Measurements from ENCODE around the gene NFIA.

DNA sequence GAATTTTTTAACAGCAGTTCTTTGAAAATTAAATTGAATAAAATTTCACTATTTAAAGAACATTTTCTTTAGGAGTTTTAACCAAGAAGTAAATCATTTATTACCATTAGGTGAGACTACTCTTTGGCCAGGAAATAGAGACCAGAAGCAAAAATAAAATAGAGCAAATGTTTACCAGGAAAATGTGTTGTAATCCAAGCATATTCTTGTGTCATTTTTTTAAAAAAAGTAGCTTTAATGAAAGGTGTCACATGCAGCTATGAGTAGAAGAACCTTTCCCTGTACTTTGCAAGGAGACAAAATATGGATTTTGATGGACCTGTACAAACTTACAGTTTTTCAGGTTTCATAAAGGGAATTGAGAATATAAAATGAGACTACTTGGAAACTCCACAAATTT is 140.8 kb downstream of the NFIA start:
- TF ChIP-seq POLR2A (IDR thresholded peaks at IDR 0.05) (no peak), POLR2AphosphoS5 (IDR thresholded peaks at IDR 0.05) (no peak)
- TF ChIP-seq, protein P1, sequence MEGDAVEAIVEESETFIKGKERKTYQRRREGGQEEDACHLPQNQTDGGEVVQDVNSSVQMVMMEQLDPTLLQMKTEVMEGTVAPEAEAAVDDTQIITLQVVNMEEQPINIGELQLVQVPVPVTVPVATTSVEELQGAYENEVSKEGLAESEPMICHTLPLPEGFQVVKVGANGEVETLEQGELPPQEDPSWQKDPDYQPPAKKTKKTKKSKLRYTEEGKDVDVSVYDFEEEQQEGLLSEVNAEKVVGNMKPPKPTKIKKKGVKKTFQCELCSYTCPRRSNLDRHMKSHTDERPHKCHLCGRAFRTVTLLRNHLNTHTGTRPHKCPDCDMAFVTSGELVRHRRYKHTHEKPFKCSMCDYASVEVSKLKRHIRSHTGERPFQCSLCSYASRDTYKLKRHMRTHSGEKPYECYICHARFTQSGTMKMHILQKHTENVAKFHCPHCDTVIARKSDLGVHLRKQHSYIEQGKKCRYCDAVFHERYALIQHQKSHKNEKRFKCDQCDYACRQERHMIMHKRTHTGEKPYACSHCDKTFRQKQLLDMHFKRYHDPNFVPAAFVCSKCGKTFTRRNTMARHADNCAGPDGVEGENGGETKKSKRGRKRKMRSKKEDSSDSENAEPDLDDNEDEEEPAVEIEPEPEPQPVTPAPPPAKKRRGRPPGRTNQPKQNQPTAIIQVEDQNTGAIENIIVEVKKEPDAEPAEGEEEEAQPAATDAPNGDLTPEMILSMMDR (IDR thresholded peaks at IDR 0.05) = no peak

Data from prostate gland (tissue), 2 donors.